GM23338 (cell line): ENCODE results near the gene LDB3. TPM values are rescaled to one million over a fixed set of nuclear protein-coding genes. Genes with fewer than 3 reads are reported as not detected.

Experiments used
- ATAC-seq: fragments of 200-7000 bp; cut with Tn5 transposase; 3 replicates; pipeline ENCODE4 v1.9.1; 2020
- DNase-seq: peaks from one replicate; pipeline ENCODE4 v3.0.0-alpha.2; 2015; ENCODE audit warnings: low spot score
- H2AFZ ChIP-seq: fragments of 200-600 bp; sonication (generic); 2 replicates; pipeline ENCODE4 v1.8.0; 2016; ENCODE audit warnings: antibody characterized with exemption, mild to moderate bottlenecking, moderate library complexity
- H3F3A ChIP-seq: fragments of 200-600 bp; sonication (generic); replicated peaks from 2 replicates; pipeline ENCODE4 v1.8.0; 2017; ENCODE audit warnings: antibody characterized with exemption, mixed run types, low read depth
- H3K27ac ChIP-seq: fragments of 200-600 bp; sonication (generic); 2 replicates; pipeline ENCODE4 v1.6.1; 2016; ENCODE audit warnings: low read depth
- H3K27me3 ChIP-seq: fragments of 200-600 bp; sonication (generic); 2 replicates; pipeline ENCODE4 v1.8.0; 2016; ENCODE audit warnings: mild to moderate bottlenecking, mixed run types, moderate library complexity; ENCODE audit not compliant: insufficient read depth
- H3K36me3 ChIP-seq: fragments of 200-600 bp; sonication (generic); 2 replicates; pipeline ENCODE4 v1.8.0; 2016; ENCODE audit warnings: mild to moderate bottlenecking; ENCODE audit not compliant: insufficient read depth
- H3K4me1 ChIP-seq: fragments of 200-600 bp; sonication (generic); 2 replicates; pipeline ENCODE4 v1.8.0; 2016; ENCODE audit warnings: mild to moderate bottlenecking, moderate library complexity; ENCODE audit not compliant: insufficient read depth
- H3K4me2 ChIP-seq: fragments of 200-600 bp; sonication (generic); 2 replicates; pipeline ENCODE4 v1.7.1; 2017; ENCODE audit warnings: mixed run types
- H3K4me3 ChIP-seq: fragments of 200-600 bp; sonication (generic); 2 replicates; pipeline ENCODE4 v1.6.1; 2016; ENCODE audit warnings: mixed run types
- H3K79me2 ChIP-seq: fragments of 200-600 bp; sonication (generic); replicated peaks from 2 replicates; pipeline ENCODE4 v1.8.0; 2017; ENCODE audit warnings: mild to moderate bottlenecking; ENCODE audit not compliant: insufficient read depth
- H3K9me2 ChIP-seq: fragments of 200-600 bp; sonication (generic); 2 replicates; pipeline ENCODE4 v1.8.0; 2017; ENCODE audit not compliant: insufficient read depth
- H4K20me1 ChIP-seq: fragments of 200-600 bp; sonication (generic); replicated peaks from 2 replicates; pipeline ENCODE4 v1.8.0; 2017; ENCODE audit warnings: mild to moderate bottlenecking; ENCODE audit not compliant: insufficient read depth
- H3K27ac Mint-ChIP-seq: 2 replicates; pipeline ENCODE4 v1.8.0; 2020; ENCODE audit warnings: inconsistent platforms, mild to moderate bottlenecking, moderate library complexity, mixed read lengths
- H3K27me3 Mint-ChIP-seq: 3 replicates; pipeline ENCODE4 v1.8.0; 2022; ENCODE audit warnings: low read depth, mild to moderate bottlenecking, moderate library complexity, mixed read lengths, inconsistent platforms; ENCODE audit not compliant: insufficient read depth, poor library complexity
- H3K36me3 Mint-ChIP-seq: 3 replicates; pipeline ENCODE4 v1.8.0; 2021; ENCODE audit warnings: low read depth, mild to moderate bottlenecking, inconsistent platforms, moderate library complexity, mixed read lengths
- H3K4me1 Mint-ChIP-seq: 3 replicates; pipeline ENCODE4 v1.8.0; 2020; ENCODE audit warnings: mild to moderate bottlenecking, inconsistent platforms, mixed read lengths
- H3K4me3 Mint-ChIP-seq: 3 replicates; pipeline ENCODE4 v1.8.0; 2021; ENCODE audit warnings: moderate library complexity, mild to moderate bottlenecking, inconsistent platforms, mixed read lengths
- H3K9me3 Mint-ChIP-seq: 3 replicates; pipeline ENCODE4 v1.8.0; 2020; ENCODE audit warnings: moderate library complexity, mild to moderate bottlenecking, inconsistent platforms, mixed read lengths
- CTCF ChIP-seq, 2 experiments: fragments of 200-600 bp in 1 of 2; sonication (generic) in 1 of 2; conservative IDR thresholded peaks; 2 replicates each; pipeline versions ENCODE4 v1.5.1 to v1.6.1; 2016 to 2017; ENCODE audit warnings: antibody characterized with exemption in 2 of 2, low read depth in 2 of 2, mild to moderate bottlenecking in 2 of 2, moderate library complexity in 1 of 2
- JUNB ChIP-seq: IDR thresholded peaks from one replicate; pipeline ENCODE4 v1.6.1; 2016; ENCODE audit warnings: antibody characterized with exemption; ENCODE audit not compliant: unreplicated experiment
- NANOG ChIP-seq: IDR thresholded peaks from 2 replicates; pipeline ENCODE4 v1.6.1; 2016; ENCODE audit warnings: antibody characterized with exemption, borderline replicate concordance
- polyA plus RNA-seq: library from polyadenylated mRNA; unstranded; fragments of >200 nt; fragmentation: Nextera tagmentation; extraction: Ambion mirVana; gene quantifications from 2 replicates; pipeline ENCODE4 v1.2.1, GENCODE V29; 2016
- total RNA-seq: library from RNA; depleted of rRNA; stranded (reverse); fragments of >200 nt; shearing (Covaris generic); gene quantifications from 2 replicates; pipeline ENCODE4 v1.2.3, GENCODE V29; 2014

The LDB3 gene
- total and polyA plus RNA-seq, 2 experiments from 2014 or later = 0.14 to 0.16 TPM

DNA sequence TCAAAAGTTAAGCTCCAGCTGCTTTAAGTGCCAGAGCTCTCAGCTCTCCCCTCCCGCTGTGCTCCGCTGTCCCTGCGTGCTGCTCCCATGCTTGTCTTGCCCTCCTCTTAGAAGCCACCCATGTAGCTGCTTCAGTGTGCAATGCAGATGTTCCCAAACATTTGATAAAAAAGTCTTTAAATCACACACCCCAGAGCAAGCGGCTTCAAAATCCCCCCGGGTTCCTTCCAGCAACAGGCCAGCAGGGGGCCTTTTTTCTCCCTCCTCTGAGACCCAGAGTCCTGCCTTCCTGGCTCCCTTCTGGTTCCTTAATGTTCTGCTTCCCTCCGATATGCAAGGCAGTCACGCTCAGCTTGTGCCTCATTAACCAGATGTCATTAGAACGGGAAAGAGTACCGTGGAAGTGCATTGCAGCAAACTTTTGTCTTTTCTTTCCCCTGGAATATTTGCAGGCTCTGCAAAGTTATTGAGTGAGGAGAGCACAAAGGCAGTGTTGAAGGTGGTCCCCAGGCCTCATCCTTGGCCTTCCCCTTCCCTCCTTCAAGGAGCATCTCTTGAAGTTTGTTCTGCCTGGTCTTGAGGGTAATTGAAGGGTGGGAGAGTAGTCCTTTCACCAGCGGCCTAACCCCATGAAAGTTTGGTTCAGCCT lies 25.5 kb downstream of the LDB3 start:
- Histone ChIP-seq H3K36me3 (no peaks in the 10 kb centered on the region), H3K27ac (no peak overlapping the region), H3K27me3 (no peaks in the 10 kb centered on the region), H3K9me2 (no peaks in the 10 kb centered on the region), H3K4me2 (no peak overlapping the region), H4K20me1 (no peaks in the 10 kb centered on the region), H2AFZ (peak overlapping the region; percentile 86), H3K4me3 (no peak overlapping the region), H3F3A (0 out of 2 replicates have a peak, but pooled peaks cover 3% of the 10 kb centered on the region), H3K79me2 (no peaks in the 10 kb centered on the region), H3K4me1 (peaks cover 10% of the 10 kb centered on the region)
- ATAC-seq (peak; percentile 80), DNase-seq (peak; percentile 87)
- H3K9me3 Mint-ChIP-seq = no peaks in the 10 kb centered on the region
- 0 out of 2 replicates have a peak overlapping the region, but pooled peaks have one; percentile 33 for H3K27ac Mint-ChIP-seq
- no peaks in the 10 kb centered on the region for H3K36me3 Mint-ChIP-seq
- H3K4me1 Mint-ChIP-seq = peaks cover 32% of the 10 kb centered on the region
- peaks cover 17% of the 10 kb centered on the region for H3K27me3 Mint-ChIP-seq
- no peak overlapping the region; the same call in 2 of the 3 replicates for H3K4me3 Mint-ChIP-seq
- TF ChIP-seq CTCF (conservative IDR thresholded peaks at IDR 0.05; ENCODE audit: low read depth in 2 of 2) (peak; percentile 68 to 78), NANOG (no peak)

GRCh38 chr10:86698207-86698940 lies 30.1 kb downstream of the LDB3 start:
- H3K9me3 Mint-ChIP-seq = no peaks in the 10 kb centered on the region
- peaks cover 8% of the 10 kb centered on the region; the same call in 1 of the 2 replicates for H3K9me2 ChIP-seq
- no peak for TF ChIP-seq JUNB
- peak; percentile 21 to 55 for TF ChIP-seq CTCF (conservative IDR thresholded peaks at IDR 0.05; ENCODE audit: low read depth in 2 of 2)
- no peak overlapping the region for H3K4me3 ChIP-seq
- no peaks in the 10 kb centered on the region for H3K79me2 ChIP-seq
- H3K4me2 ChIP-seq = no peak overlapping the region
- DNase-seq = no peak
- peaks cover 26% of the 10 kb centered on the region for H3K4me1 Mint-ChIP-seq
- no peaks in the 10 kb centered on the region for H3K36me3 ChIP-seq
- H3K4me3 Mint-ChIP-seq = no peak overlapping the region
- H3K36me3 Mint-ChIP-seq = no peaks in the 10 kb centered on the region; the same call in 2 of the 3 replicates
- peaks cover 8% of the 10 kb centered on the region for H3K4me1 ChIP-seq
- H2AFZ ChIP-seq = no peak overlapping the region
- H3K27me3 ChIP-seq = no peaks in the 10 kb centered on the region
- peaks cover 18% of the 10 kb centered on the region for H3K27me3 Mint-ChIP-seq
- no peaks in the 10 kb centered on the region for H3F3A ChIP-seq
- no peak for ATAC-seq
- H3K27ac ChIP-seq = no peak overlapping the region
- H3K27ac Mint-ChIP-seq = no peak overlapping the region
- no peaks in the 10 kb centered on the region for H4K20me1 ChIP-seq
